Right atrium auricular region (tissue), 2 donors: ENCODE data around the gene BACE2. TPM values are rescaled to one million over a fixed set of nuclear protein-coding genes. Genes with fewer than 3 reads are reported as not detected.
"Not testable (repeated sequence)": the region's sequence is repeated elsewhere in the genome, so short reads cannot be mapped to it uniquely, and the experiment has no call there.

ENCODE experiments used
- DNase-seq: peaks from one replicate; pipeline ENCODE4 v3.0.0-alpha.2; 2019; ENCODE audit warnings: low spot score
- H3K27ac ChIP-seq, 2 donors: fragments of 200-600 bp; sonication (generic); 1 replicate in 1 of 2; 2 replicates in 1 of 2; pipeline ENCODE4 v1.5.1; 2016 to 2019
- H3K27me3 ChIP-seq, 2 donors: fragments of 200-600 bp; sonication (generic); one replicate each; pipeline versions ENCODE4 v1.5.1 to v1.6.0; 2017 to 2019
- H3K36me3 ChIP-seq: fragments of 200-600 bp; sonication (generic); one replicate; pipeline ENCODE4 v1.5.1; 2016
- H3K4me1 ChIP-seq, 2 donors: fragments of 200-600 bp; sonication (generic); one replicate each; pipeline versions ENCODE4 v1.5.1 to v1.6.0; 2017 to 2019
- H3K4me3 ChIP-seq, 2 donors: fragments of 200-600 bp; sonication (generic); 1 replicate in 1 of 2; 2 replicates in 1 of 2; pipeline ENCODE4 v1.5.1; 2017 to 2019; ENCODE audit warnings: mild to moderate bottlenecking in 1 of 2, moderate library complexity in 1 of 2
- H3K9me3 ChIP-seq, 2 donors: fragments of 200-600 bp; sonication (generic); one replicate each; pipeline ENCODE4 v1.5.1; 2019
- CTCF ChIP-seq, 2 donors: fragments of 200-600 bp; sonication (generic); IDR thresholded peaks; one replicate each; pipeline ENCODE4 v1.5.1; 2019; ENCODE audit warnings: antibody characterized with exemption in 2 of 2
- total RNA-seq, 2 donors: library from RNA; depleted of rRNA; stranded (reverse); fragments of >200 nt; gene quantifications; one replicate each; pipeline ENCODE4 v1.1.0, GENCODE V29; 2016

The BACE2 gene
- total RNA-seq, 2 donors from 2014 or later, result 23.7 to 50.3 TPM

DNA sequence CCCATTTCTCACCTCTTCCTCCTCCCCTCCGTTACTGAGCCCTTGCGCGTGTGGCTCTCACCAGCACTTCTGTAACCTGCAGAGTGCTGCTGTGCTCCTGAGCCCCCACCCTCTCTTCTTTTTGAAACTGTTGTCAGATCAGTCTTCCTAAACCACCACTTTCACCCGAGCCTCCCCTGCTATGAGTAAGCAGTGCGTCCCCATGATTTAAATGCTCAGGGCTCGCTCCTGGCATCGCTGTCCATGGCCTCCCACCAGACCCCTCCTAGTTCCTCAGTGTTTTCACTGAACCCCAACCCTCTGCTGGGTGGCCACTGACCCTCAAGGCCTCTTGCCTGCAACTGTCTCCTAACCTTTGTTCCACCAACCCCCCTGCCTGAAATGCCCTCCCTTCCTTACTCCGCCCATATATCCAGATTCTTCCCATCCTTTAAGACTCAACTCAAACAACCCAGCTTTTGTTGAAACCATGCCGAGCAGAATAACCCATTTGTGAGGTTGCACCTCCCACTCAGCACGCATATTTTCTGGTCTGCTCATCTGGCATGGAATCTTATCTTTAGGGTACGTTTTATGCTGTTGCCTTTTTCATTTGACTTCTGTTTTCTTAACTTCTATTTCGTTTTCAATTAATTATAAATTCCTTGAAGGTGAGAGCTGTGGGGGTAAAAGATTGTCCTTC, 84.1 kb downstream of the BACE2 start:
- Histone ChIP-seq H3K4me3 (no peak overlapping the region), H3K27me3 (no peaks in the 10 kb centered on the region), H3K27ac (no peak overlapping the region), H3K4me1 (peaks cover 0 to 14% of the 10 kb centered on the region in 2 donors), H3K9me3 (peaks cover 0 to 13% of the 10 kb centered on the region in 2 donors), H3K36me3 (peaks cover 67% of the 10 kb centered on the region)
- TF ChIP-seq CTCF (IDR thresholded peaks at IDR 0.05), result no peak
- DNase-seq, result no peak

DNA sequence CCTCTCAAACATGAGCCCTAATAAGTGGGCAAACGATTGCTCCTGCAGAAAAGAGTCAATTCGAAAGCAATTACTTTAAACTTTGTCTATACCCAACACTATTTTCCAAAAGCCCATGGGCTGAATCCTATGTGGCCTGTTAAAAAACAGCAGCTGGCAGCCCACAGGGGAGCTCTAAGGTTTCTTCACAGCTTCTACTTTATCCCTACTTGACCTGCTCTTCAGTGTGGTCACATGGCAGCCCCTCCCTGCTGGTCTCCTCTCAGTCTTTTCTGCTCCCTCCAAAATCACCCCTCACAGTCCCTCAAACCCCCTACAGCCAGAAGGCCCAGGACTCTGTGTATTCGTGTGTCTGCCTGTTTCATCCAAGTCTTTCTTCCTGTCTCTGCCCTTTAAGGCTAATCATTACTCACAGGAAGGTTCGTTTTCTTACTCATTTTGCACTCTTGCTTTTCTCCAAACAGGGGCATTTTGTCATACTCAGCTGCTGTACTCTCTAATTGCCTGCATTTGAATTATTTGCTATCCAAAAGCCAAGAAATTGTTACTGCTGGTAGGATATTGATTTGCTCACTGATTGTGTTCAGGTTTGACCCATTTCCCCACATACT, 86.2 kb downstream of the BACE2 start:
- Histone ChIP-seq H3K27ac (no peak overlapping the region), H3K36me3 (peaks cover 50% of the 10 kb centered on the region), H3K9me3 (peaks cover 0 to 13% of the 10 kb centered on the region in 2 donors), H3K27me3 (no peaks in the 10 kb centered on the region), H3K4me1 (peaks cover 0 to 14% of the 10 kb centered on the region in 2 donors), H3K4me3 (no peak overlapping the region)
- no peak for TF ChIP-seq CTCF (IDR thresholded peaks at IDR 0.05)
- no peak for DNase-seq

DNA sequence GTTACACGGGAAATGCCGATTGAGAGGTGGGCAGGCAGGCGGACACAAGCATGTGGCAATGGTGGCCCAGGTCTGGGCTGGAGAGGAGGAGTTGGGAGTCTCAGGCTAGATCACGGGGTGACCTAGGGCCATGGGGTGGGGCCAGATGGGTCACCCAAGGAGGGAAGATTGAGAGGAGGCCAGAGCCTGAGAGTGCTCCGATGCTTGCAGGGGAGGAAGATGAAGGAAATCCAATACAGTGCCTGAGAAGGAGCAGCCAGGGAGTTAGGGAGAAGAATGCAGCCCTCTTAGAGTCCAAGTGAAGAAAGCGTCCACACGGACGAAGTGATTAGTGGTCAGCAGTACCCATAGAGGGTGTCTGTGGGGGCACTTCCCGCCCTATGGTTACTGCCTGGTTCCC, 87.2 kb downstream of the BACE2 start:
- TF ChIP-seq CTCF (IDR thresholded peaks at IDR 0.05), result no peak
- peaks cover 0 to 13% of the 10 kb centered on the region in 2 donors for H3K9me3 ChIP-seq

GRCh38 chr21:41256231-41256630, 88.3 kb downstream of the BACE2 start:
- H3K27me3 ChIP-seq, H3K27ac ChIP-seq, H3K4me1 ChIP-seq, H3K4me3 ChIP-seq, DNase-seq: not testable (repeated sequence)
- peaks cover 35% of the 10 kb centered on the region for H3K36me3 ChIP-seq
- peaks cover 0 to 13% of the 10 kb centered on the region in 2 donors for H3K9me3 ChIP-seq

More for the DNA sequence above, 87.2 kb downstream of the BACE2 start:
- Histone ChIP-seq H3K4me1 (peaks cover 0 to 6% of the 10 kb centered on the region in 2 donors), H3K4me3 (no peak overlapping the region), H3K27ac (no peak overlapping the region), H3K27me3 (no peaks in the 10 kb centered on the region), H3K36me3 (peaks cover 42% of the 10 kb centered on the region)
- DNase-seq, result no peak

GRCh38 chr21:41256771-41257702, 89.1 kb downstream of the BACE2 start:
- H3K9me3 ChIP-seq, result peaks cover 0 to 13% of the 10 kb centered on the region in 2 donors
- H3K27me3 ChIP-seq, result no peaks in the 10 kb centered on the region
- H3K4me1 ChIP-seq, result no peaks in the 10 kb centered on the region
- no peak for TF ChIP-seq CTCF (IDR thresholded peaks at IDR 0.05)
- H3K4me3 ChIP-seq, result no peak overlapping the region
- no peak for DNase-seq
- peaks cover 27% of the 10 kb centered on the region for H3K36me3 ChIP-seq
- H3K27ac ChIP-seq, result no peak overlapping the region

DNA sequence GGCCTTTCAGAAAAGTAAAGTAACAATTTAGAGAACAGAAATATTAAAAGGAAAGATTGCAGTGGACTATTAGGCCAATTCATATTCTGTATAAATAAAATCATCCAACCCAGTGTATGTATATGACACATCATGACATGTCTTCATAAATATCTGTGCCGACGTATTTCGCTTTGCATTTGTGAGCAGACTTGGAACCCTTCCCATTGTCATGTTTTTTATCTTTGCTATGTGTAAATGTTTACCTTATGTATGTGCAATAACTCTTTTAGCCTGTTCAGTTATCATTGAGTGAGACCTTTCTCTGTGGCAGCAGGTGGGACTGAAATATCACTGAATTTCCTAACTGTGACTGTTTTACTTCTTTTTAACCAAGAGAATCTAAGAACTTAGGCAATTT, 90.7 kb downstream of the BACE2 start:
- no peak overlapping the region for H3K27ac ChIP-seq
- no peak for TF ChIP-seq CTCF (IDR thresholded peaks at IDR 0.05)
- H3K36me3 ChIP-seq, result peaks cover 11% of the 10 kb centered on the region
- H3K4me1 ChIP-seq, result no peaks in the 10 kb centered on the region
- no peaks in the 10 kb centered on the region for H3K27me3 ChIP-seq
- peaks cover 0 to 10% of the 10 kb centered on the region in 2 donors for H3K9me3 ChIP-seq
- no peak overlapping the region for H3K4me3 ChIP-seq
- DNase-seq, result no peak
